Neural crest cell (in vitro differentiated cells): ENCODE results near the gene PDIA2. TPM values are rescaled to one million over a fixed set of nuclear protein-coding genes. Genes with fewer than 3 reads are reported as not detected.

Experiments
- DNase-seq: peaks from one replicate; pipeline ENCODE4 v3.0.0; 2021; ENCODE audit warnings: low read depth, mixed read lengths, low spot score
- H3K27ac Mint-ChIP-seq: one replicate; pipeline ENCODE4 v1.8.0; 2021; ENCODE audit warnings: mild to moderate bottlenecking, mixed read lengths; ENCODE audit not compliant: unreplicated experiment
- H3K27me3 Mint-ChIP-seq: 2 replicates; pipeline ENCODE4 v1.8.0; 2021; ENCODE audit warnings: low read depth, mild to moderate bottlenecking, mixed read lengths
- H3K36me3 Mint-ChIP-seq: 2 replicates; pipeline ENCODE4 v1.8.0; 2021; ENCODE audit warnings: low read depth, mild to moderate bottlenecking, mixed read lengths
- H3K4me1 Mint-ChIP-seq: 2 replicates; pipeline ENCODE4 v1.8.0; 2021; ENCODE audit warnings: mixed read lengths
- H3K4me3 Mint-ChIP-seq: one replicate; pipeline ENCODE4 v1.8.0; 2021; ENCODE audit warnings: mild to moderate bottlenecking, mixed read lengths
- H3K9me3 Mint-ChIP-seq: 2 replicates; pipeline ENCODE4 v1.8.0; 2021; ENCODE audit warnings: mixed read lengths
- total RNA-seq: library from RNA; stranded (reverse); gene quantifications from 2 replicates; pipeline ENCODE4 v1.2.1, GENCODE V29; 2021
- TF ChIP-seq, protein P1 (sequence below): fragments of 200-600 bp; sonication (generic); conservative IDR thresholded peaks from 2 replicates; pipeline ENCODE4 v1.5.0; 2021; ENCODE audit warnings: antibody characterized with exemption, mild to moderate bottlenecking

PDIA2 gene
- total RNA-seq, 1 donor from 2014 or later: 1.4 TPM

- Mint-ChIP-seq H3K4me1 (no peaks in the 10 kb centered on the region), H3K36me3 (peaks cover 6% of the 10 kb centered on the region), H3K9me3 (no peaks in the 10 kb centered on the region), H3K4me3 (no peak overlapping the region), H3K27ac (no peak overlapping the region), H3K27me3 (no peaks in the 10 kb centered on the region)
- TF ChIP-seq, protein P1, sequence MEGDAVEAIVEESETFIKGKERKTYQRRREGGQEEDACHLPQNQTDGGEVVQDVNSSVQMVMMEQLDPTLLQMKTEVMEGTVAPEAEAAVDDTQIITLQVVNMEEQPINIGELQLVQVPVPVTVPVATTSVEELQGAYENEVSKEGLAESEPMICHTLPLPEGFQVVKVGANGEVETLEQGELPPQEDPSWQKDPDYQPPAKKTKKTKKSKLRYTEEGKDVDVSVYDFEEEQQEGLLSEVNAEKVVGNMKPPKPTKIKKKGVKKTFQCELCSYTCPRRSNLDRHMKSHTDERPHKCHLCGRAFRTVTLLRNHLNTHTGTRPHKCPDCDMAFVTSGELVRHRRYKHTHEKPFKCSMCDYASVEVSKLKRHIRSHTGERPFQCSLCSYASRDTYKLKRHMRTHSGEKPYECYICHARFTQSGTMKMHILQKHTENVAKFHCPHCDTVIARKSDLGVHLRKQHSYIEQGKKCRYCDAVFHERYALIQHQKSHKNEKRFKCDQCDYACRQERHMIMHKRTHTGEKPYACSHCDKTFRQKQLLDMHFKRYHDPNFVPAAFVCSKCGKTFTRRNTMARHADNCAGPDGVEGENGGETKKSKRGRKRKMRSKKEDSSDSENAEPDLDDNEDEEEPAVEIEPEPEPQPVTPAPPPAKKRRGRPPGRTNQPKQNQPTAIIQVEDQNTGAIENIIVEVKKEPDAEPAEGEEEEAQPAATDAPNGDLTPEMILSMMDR: no peak
- DNase-seq: no peak
Observed at GRCh38 chr16:260326-260725, 22.6 kb upstream of the PDIA2 start.

DNA sequence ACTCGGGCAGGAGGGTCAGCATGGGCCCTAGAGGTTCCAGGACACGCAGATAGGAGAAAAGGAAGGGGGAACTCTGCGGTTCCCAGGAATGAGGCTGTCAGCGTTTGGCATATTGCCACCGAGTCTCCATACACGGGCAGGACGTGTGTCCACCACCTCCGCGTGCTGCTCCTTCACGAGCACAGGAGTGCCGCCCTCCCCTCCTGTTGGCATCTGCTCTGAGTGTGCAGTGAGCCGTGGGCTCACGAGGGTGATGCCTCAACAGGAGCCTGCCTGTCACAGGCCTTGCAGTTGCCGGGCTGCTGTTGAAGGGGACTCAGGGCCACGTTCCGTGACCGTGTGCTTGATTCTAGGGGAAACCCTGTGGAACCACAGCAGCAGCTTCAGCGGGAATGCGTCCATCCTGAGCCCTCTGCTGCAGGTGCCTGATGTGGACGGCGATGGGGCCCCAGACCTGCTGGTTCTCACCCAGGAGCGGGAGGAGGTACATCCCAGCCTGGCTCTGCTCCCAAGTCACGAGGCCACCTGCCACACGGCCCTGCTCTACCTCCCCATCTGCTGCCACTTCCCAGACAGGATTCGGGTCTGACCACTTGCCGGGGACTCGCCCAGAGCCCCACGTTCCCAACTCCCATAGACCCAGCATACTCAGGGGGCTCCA lies 21.8 kb upstream of the PDIA2 start:
- Mint-ChIP-seq H3K9me3 (no peaks in the 10 kb centered on the region), H3K27me3 (no peaks in the 10 kb centered on the region), H3K4me3 (no peak overlapping the region), H3K36me3 (peaks cover 1% of the 10 kb centered on the region), H3K27ac (no peak overlapping the region), H3K4me1 (no peaks in the 10 kb centered on the region)
- TF ChIP-seq, protein P1: no peak
- DNase-seq: no peak

- no peak for DNase-seq
- Mint-ChIP-seq H3K27me3 (no peaks in the 10 kb centered on the region), H3K4me1 (no peaks in the 10 kb centered on the region), H3K9me3 (no peaks in the 10 kb centered on the region), H3K4me3 (no peak overlapping the region), H3K36me3 (no peaks in the 10 kb centered on the region), H3K27ac (no peak overlapping the region)
- TF ChIP-seq, protein P1: no peak
Observed at GRCh38 chr16:262121-262745, 20.7 kb upstream of the PDIA2 start.

GRCh38 chr16:263182-263774 lies 19.7 kb upstream of the PDIA2 start:
- no peak for DNase-seq
- Mint-ChIP-seq H3K4me1 (no peaks in the 10 kb centered on the region), H3K27ac (no peak overlapping the region), H3K27me3 (peaks cover 3% of the 10 kb centered on the region), H3K9me3 (no peaks in the 10 kb centered on the region), H3K4me3 (no peak overlapping the region), H3K36me3 (no peaks in the 10 kb centered on the region)
- TF ChIP-seq, protein P1: no peak

DNA sequence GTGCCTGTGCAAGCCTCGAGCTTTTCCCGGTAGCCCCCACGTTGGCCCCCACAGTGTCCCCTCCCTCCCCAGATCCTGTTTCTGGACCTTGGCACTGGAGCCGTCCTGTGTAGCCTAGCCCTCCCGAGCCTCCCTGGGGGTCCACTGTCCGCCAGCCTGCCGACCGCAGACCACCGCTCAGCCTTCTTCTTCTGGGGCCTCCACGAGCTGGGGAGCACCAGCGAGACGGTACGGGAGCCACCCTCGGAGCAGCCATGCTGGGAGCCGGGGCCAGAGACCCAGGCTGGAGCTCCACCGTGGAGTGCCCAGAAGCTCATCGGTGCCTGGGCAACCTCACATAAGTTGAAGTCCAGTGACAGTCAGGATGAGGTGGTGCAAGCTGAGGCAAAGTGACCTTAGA lies 19.0 kb upstream of the PDIA2 start:
- Mint-ChIP-seq H3K4me3 (no peak overlapping the region), H3K4me1 (no peaks in the 10 kb centered on the region), H3K9me3 (no peaks in the 10 kb centered on the region), H3K27ac (no peak overlapping the region), H3K36me3 (no peaks in the 10 kb centered on the region), H3K27me3 (peaks cover 5% of the 10 kb centered on the region)
- no peak for DNase-seq
- TF ChIP-seq, protein P1: no peak
